22Rv1 (cell line): ENCODE data around the gene RAD51B.

Experiments
- ZFX ChIP-seq: fragments of 450-650 bp; IDR thresholded peaks from 2 replicates; pipeline ENCODE4 v1.6.1; 2017; ENCODE audit warnings: antibody characterized with exemption, borderline replicate concordance
- TF ChIP-seq, protein P1 (sequence below): fragments of 450-650 bp; IDR thresholded peaks from 2 replicates; pipeline ENCODE4 v1.5.1; 2017; ENCODE audit warnings: mild to moderate bottlenecking

DNA sequence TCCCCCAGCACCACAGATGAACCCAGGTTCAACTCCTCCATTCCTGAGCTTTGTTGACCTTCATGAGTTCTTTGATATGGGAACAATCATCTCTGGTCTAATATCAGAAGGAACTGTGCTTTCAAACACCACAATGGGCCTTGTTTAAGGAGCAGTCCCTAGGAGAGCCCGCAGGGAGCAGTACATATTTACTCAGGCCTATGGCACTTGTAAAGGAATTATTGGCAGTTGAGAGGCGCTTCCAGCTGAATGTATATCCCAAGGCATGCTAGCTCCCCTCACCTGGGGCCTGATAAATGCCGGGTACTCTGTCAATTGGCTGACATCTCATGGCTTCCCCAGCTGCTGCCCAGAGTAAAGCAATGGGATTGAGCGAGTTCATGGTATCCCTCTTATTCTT lies 897.1 kb downstream of the RAD51B start:
- TF ChIP-seq, protein P1, sequence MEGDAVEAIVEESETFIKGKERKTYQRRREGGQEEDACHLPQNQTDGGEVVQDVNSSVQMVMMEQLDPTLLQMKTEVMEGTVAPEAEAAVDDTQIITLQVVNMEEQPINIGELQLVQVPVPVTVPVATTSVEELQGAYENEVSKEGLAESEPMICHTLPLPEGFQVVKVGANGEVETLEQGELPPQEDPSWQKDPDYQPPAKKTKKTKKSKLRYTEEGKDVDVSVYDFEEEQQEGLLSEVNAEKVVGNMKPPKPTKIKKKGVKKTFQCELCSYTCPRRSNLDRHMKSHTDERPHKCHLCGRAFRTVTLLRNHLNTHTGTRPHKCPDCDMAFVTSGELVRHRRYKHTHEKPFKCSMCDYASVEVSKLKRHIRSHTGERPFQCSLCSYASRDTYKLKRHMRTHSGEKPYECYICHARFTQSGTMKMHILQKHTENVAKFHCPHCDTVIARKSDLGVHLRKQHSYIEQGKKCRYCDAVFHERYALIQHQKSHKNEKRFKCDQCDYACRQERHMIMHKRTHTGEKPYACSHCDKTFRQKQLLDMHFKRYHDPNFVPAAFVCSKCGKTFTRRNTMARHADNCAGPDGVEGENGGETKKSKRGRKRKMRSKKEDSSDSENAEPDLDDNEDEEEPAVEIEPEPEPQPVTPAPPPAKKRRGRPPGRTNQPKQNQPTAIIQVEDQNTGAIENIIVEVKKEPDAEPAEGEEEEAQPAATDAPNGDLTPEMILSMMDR: no peak
- TF ChIP-seq ZFX: no peak
